Coronary artery (tissue), 2 donors: ENCODE results near the gene CYFIP2.

Experiments
- DNase-seq: peaks from one replicate; pipeline ENCODE4 v3.0.0-alpha.2; 2017; ENCODE audit warnings: low spot score
- H3K27ac ChIP-seq, 2 donors: fragments of 200-600 bp; sonication (generic); one replicate each; pipeline ENCODE4 v1.5.1; 2016 to 2019
- H3K4me3 ChIP-seq: fragments of 200-600 bp; sonication (generic); 2 replicates; pipeline ENCODE4 v1.5.1; 2016; ENCODE audit warnings: mild to moderate bottlenecking, moderate library complexity
- CTCF ChIP-seq: fragments of 200-600 bp; sonication (generic); IDR thresholded peaks from one replicate; pipeline ENCODE4 v1.5.1; 2019; ENCODE audit warnings: antibody characterized with exemption

Gene CYFIP2

GRCh38 chr5:157259699-157260098 is 6.2 kb upstream of the CYFIP2 start:
- DNase-seq, result no peak
- H3K4me3 ChIP-seq, result no peak overlapping the region
- no peak overlapping the region for H3K27ac ChIP-seq
- no peak for TF ChIP-seq CTCF

GRCh38 chr5:157263496-157264090 is 2.3 kb upstream of the CYFIP2 start:
- H3K4me3 ChIP-seq, result no peak overlapping the region
- no peak for DNase-seq
- TF ChIP-seq CTCF, result no peak
- H3K27ac ChIP-seq, result no peak overlapping the region

- DNase-seq, result no peak
- no peak for TF ChIP-seq CTCF
- Histone ChIP-seq H3K4me3 (peak overlapping the region; percentile 100), H3K27ac (peak overlapping the region; percentile 64 to 88)
Measured at GRCh38 chr5:157266286-157267007, 524 bp downstream of the CYFIP2 start.

GRCh38 chr5:157267025-157267424 is 1.1 kb downstream of the CYFIP2 start:
- peak overlapping the region; percentile 64 to 88 for H3K27ac ChIP-seq
- peak overlapping the region; percentile 100 for H3K4me3 ChIP-seq
- DNase-seq, result no peak
- no peak for TF ChIP-seq CTCF

GRCh38 chr5:157267761-157268480 is 2.0 kb downstream of the CYFIP2 start:
- peak overlapping the region; percentile 100 for H3K4me3 ChIP-seq
- TF ChIP-seq CTCF, result no peak
- no peak for DNase-seq
- peak overlapping the region in 1 of 2 donors; percentile 88 for H3K27ac ChIP-seq

- H3K4me3 ChIP-seq, result no peak overlapping the region
- no peak overlapping the region for H3K27ac ChIP-seq
- DNase-seq, result no peak
- TF ChIP-seq CTCF, result no peak
Measured at GRCh38 chr5:157269165-157269671, 3.3 kb downstream of the CYFIP2 start.
